Measurements from ENCODE around the gene NDUFS1. TPM values are rescaled to one million over a fixed set of nuclear protein-coding genes. Genes with fewer than 3 reads are reported as not detected.
A peak's percentile ranks its signal among the peaks of the same experiment; 100 is the strongest.

The NDUFS1 gene
- total and polyA plus RNA-seq, 9 of the 15 experiments (the other 6 are each of a cell fraction or from before 2014, with no cell fraction given) = 75.0 to 130 (median 91.5) TPM

GRCh38 chr2:206159346-206160124, at the start of gene NDUFS1, which contains the start of gene EEF1B2 (continued):
- TF ChIP-seq ARID1B (IDR thresholded peaks at IDR 0.05) (no peak), ZBTB7A (IDR thresholded peaks at IDR 0.05; ENCODE audit: borderline replicate concordance, control insufficient read depth, low read depth, low read length) (peak; percentile 87; the same call in 1 of the 2 replicates), CBFB (CRISPR knock-in tag; IDR thresholded peaks at IDR 0.05) (no peak), HMGN3 (IDR thresholded peaks at IDR 0.05; ENCODE audit: borderline replicate concordance, extremely low read depth, insufficient read length, low read depth, low read length) (no peak), DEAF1 (CRISPR knock-in tag; IDR thresholded peaks at IDR 0.05) (peak; percentile 98), POLR2B (IDR thresholded peaks at IDR 0.05; ENCODE audit: low read depth, partially characterized antibody) (no peak), U2AF1 (optimal IDR thresholded peaks at IDR 0.05; ENCODE audit: low read depth, low read length) (no peak), POLR2G (IDR thresholded peaks at IDR 0.05; ENCODE audit: low read depth, low read length) (peak; percentile 85), RBM34 (IDR thresholded peaks at IDR 0.05; ENCODE audit: borderline replicate concordance, insufficient read depth, low read length) (no peak), NCOA4 (IDR thresholded peaks at IDR 0.05; ENCODE audit: partially characterized antibody) (no peak), ADNP (tag; IDR thresholded peaks at IDR 0.05) (no peak), ERF (CRISPR knock-in tag; IDR thresholded peaks at IDR 0.05) (no peak), TAF1 (IDR thresholded peaks at IDR 0.05; ENCODE audit: control insufficient read depth, extremely low read depth, insufficient read depth, low read length, severe bottlenecking) (peak; percentile 83), ARID3B (CRISPR knock-in tag; IDR thresholded peaks at IDR 0.05; ENCODE audit: borderline replicate concordance) (no peak)
- TF ChIP-seq, protein P1, sequence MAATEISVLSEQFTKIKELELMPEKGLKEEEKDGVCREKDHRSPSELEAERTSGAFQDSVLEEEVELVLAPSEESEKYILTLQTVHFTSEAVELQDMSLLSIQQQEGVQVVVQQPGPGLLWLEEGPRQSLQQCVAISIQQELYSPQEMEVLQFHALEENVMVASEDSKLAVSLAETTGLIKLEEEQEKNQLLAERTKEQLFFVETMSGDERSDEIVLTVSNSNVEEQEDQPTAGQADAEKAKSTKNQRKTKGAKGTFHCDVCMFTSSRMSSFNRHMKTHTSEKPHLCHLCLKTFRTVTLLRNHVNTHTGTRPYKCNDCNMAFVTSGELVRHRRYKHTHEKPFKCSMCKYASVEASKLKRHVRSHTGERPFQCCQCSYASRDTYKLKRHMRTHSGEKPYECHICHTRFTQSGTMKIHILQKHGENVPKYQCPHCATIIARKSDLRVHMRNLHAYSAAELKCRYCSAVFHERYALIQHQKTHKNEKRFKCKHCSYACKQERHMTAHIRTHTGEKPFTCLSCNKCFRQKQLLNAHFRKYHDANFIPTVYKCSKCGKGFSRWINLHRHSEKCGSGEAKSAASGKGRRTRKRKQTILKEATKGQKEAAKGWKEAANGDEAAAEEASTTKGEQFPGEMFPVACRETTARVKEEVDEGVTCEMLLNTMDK (IDR thresholded peaks at IDR 0.05; ENCODE audit: borderline replicate concordance, insufficient read depth, low read depth, low read length, poor library complexity, severe bottlenecking) = no peak
- TF ChIP-seq, protein P2, sequence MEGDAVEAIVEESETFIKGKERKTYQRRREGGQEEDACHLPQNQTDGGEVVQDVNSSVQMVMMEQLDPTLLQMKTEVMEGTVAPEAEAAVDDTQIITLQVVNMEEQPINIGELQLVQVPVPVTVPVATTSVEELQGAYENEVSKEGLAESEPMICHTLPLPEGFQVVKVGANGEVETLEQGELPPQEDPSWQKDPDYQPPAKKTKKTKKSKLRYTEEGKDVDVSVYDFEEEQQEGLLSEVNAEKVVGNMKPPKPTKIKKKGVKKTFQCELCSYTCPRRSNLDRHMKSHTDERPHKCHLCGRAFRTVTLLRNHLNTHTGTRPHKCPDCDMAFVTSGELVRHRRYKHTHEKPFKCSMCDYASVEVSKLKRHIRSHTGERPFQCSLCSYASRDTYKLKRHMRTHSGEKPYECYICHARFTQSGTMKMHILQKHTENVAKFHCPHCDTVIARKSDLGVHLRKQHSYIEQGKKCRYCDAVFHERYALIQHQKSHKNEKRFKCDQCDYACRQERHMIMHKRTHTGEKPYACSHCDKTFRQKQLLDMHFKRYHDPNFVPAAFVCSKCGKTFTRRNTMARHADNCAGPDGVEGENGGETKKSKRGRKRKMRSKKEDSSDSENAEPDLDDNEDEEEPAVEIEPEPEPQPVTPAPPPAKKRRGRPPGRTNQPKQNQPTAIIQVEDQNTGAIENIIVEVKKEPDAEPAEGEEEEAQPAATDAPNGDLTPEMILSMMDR (IDR thresholded peaks at IDR 0.05 in 2 of 3, conservative IDR thresholded peaks at IDR 0.05 in 1 of 3; ENCODE audit: insufficient read depth in 2 of 3, low read depth in 1 of 3, low read length in 3 of 3) = no peak
- TF ChIP-seq, protein P3, sequence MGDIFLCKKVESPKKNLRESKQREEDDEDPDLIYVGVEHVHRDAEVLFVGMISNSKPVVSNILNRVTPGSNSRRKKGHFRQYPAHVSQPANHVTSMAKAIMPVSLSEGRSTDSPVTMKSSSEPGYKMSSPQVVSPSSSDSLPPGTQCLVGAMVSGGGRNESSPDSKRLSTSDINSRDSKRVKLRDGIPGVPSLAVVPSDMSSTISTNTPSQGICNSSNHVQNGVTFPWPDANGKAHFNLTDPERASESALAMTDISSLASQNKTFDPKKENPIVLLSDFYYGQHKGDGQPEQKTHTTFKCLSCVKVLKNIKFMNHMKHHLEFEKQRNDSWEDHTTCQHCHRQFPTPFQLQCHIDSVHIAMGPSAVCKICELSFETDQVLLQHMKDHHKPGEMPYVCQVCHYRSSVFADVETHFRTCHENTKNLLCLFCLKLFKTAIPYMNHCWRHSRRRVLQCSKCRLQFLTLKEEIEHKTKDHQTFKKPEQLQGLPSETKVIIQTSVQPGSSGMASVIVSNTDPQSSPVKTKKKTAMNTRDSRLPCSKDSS (IDR thresholded peaks at IDR 0.05; ENCODE audit: low read depth, partially characterized antibody) = no peak

Measured in K562 (cell line).